H9 (cell line): Measurements from ENCODE around the gene COX6A1. TPM values are rescaled to one million over a fixed set of nuclear protein-coding genes. Genes with fewer than 3 reads are reported as not detected.

Experiments used
- DNase-seq: peaks from one replicate; pipeline ENCODE4 v3.0.0-alpha.2; 2017
- H2AFZ ChIP-seq: one replicate; pipeline ENCODE4 v1.6.1; 2013; ENCODE audit warnings: mild to moderate bottlenecking, low read length, control low read depth, moderate library complexity
- H2AK5ac ChIP-seq: 2 replicates; pipeline ENCODE4 v1.6.1; 2013; ENCODE audit warnings: low read length, control low read depth, mixed read lengths; ENCODE audit not compliant: insufficient read length
- H2BK120ac ChIP-seq: one replicate; pipeline ENCODE4 v1.6.1; 2013; ENCODE audit warnings: low read depth, mild to moderate bottlenecking, low read length, control low read depth, inconsistent platforms; ENCODE audit not compliant: poor library complexity, severe bottlenecking
- H2BK12ac ChIP-seq: 2 replicates; pipeline ENCODE4 v1.6.1; 2013; ENCODE audit warnings: low read length, control low read depth, mixed read lengths, low read depth; ENCODE audit not compliant: insufficient read length
- H2BK15ac ChIP-seq: 2 replicates; pipeline ENCODE4 v1.6.1; 2013; ENCODE audit warnings: low read depth, low read length, control low read depth
- H2BK20ac ChIP-seq: one replicate; pipeline ENCODE4 v1.6.1; 2013; ENCODE audit warnings: low read depth, mild to moderate bottlenecking, low read length, control low read depth, inconsistent platforms; ENCODE audit not compliant: poor library complexity, severe bottlenecking
- H2BK5ac ChIP-seq: 2 replicates; pipeline ENCODE4 v1.6.1; 2013; ENCODE audit warnings: low read length, control low read depth, mixed read lengths; ENCODE audit not compliant: insufficient read length
- H3K14ac ChIP-seq: 2 replicates; pipeline ENCODE4 v1.6.1; 2013; ENCODE audit warnings: low read length, control low read depth; ENCODE audit not compliant: insufficient read depth
- H3K18ac ChIP-seq: 2 replicates; pipeline ENCODE4 v1.6.1; 2013; ENCODE audit warnings: low read depth, mild to moderate bottlenecking, mixed read lengths, low read length, control low read depth; ENCODE audit not compliant: insufficient read length
- H3K23ac ChIP-seq: 2 replicates; pipeline ENCODE4 v1.6.1; 2013; ENCODE audit warnings: low read length, control low read depth, mixed read lengths, low read depth; ENCODE audit not compliant: insufficient read length
- H3K23me2 ChIP-seq: 2 replicates; pipeline ENCODE4 v1.6.1; 2013; ENCODE audit warnings: low read depth, mild to moderate bottlenecking, mixed read lengths, low read length, control low read depth; ENCODE audit not compliant: insufficient read length, poor library complexity, severe bottlenecking
- H3K27ac ChIP-seq: 2 replicates; pipeline ENCODE4 v1.5.1; 2013; ENCODE audit warnings: low read length, control low read depth, mixed read lengths, low read depth; ENCODE audit not compliant: insufficient read length
- H3K27me3 ChIP-seq: 2 replicates; pipeline ENCODE4 v1.6.1; 2013; ENCODE audit warnings: low read length, control low read depth, inconsistent platforms; ENCODE audit not compliant: insufficient read depth
- H3K4ac ChIP-seq: 2 replicates; pipeline ENCODE4 v1.6.1; 2013; ENCODE audit warnings: low read depth, mild to moderate bottlenecking, control low read depth, inconsistent platforms, low read length, moderate library complexity
- H3K4me1 ChIP-seq: 2 replicates; pipeline ENCODE4 v1.6.1; 2013; ENCODE audit warnings: low read length, control low read depth, inconsistent platforms; ENCODE audit not compliant: insufficient read depth
- H3K4me2 ChIP-seq: 2 replicates; pipeline ENCODE4 v1.6.1; 2013; ENCODE audit warnings: low read length, control low read depth, mixed read lengths; ENCODE audit not compliant: insufficient read length, insufficient read depth
- H3K56ac ChIP-seq: 2 replicates; pipeline ENCODE4 v1.6.1; 2013; ENCODE audit warnings: low read depth, mild to moderate bottlenecking, mixed read lengths, low read length, control low read depth; ENCODE audit not compliant: insufficient read length
- H3K79me1 ChIP-seq: 2 replicates; pipeline ENCODE4 v1.6.1; 2013; ENCODE audit warnings: low read depth, mild to moderate bottlenecking, moderate library complexity, low read length, control low read depth, inconsistent platforms; ENCODE audit not compliant: insufficient read depth, poor library complexity, severe bottlenecking
- H3K79me2 ChIP-seq: 2 replicates; pipeline ENCODE4 v1.6.1; 2013; ENCODE audit warnings: low read length, control low read depth, inconsistent platforms; ENCODE audit not compliant: insufficient read depth
- H3K9ac ChIP-seq: 2 replicates; pipeline ENCODE4 v1.6.1; 2013; ENCODE audit warnings: low read length, control low read depth, mixed read lengths; ENCODE audit not compliant: insufficient read length; ENCODE audit errors: extremely low read depth
- H3K9me3 ChIP-seq: one replicate; pipeline ENCODE4 v1.6.1; 2013; ENCODE audit warnings: low read depth, low read length, inconsistent platforms; ENCODE audit not compliant: control insufficient read depth
- H3T11ph ChIP-seq: one replicate; pipeline ENCODE4 v1.6.1; 2013; ENCODE audit warnings: mild to moderate bottlenecking, low read length, control low read depth, inconsistent platforms
- H4K20me1 ChIP-seq: one replicate; pipeline ENCODE4 v1.6.1; 2013; ENCODE audit not compliant: control insufficient read depth, insufficient read length, insufficient read depth
- H4K5ac ChIP-seq: 2 replicates; pipeline ENCODE4 v1.6.1; 2013; ENCODE audit warnings: low read depth, mild to moderate bottlenecking, mixed read lengths, low read length, control low read depth; ENCODE audit not compliant: insufficient read length
- H4K8ac ChIP-seq: replicated peaks from 2 replicates; pipeline ENCODE4 v1.6.1; 2013; ENCODE audit warnings: low read length, control low read depth, mixed read lengths, low read depth; ENCODE audit not compliant: insufficient read length
- H4K91ac ChIP-seq: 2 replicates; pipeline ENCODE4 v1.6.1; 2013; ENCODE audit warnings: low read depth, mild to moderate bottlenecking, moderate library complexity, mixed read lengths, low read length, control low read depth; ENCODE audit not compliant: insufficient read length
- H3K27ac Mint-ChIP-seq, 3 experiments: 2 replicates in 2 of 3; 3 replicates in 1 of 3; pipeline ENCODE4 v1.8.0; 2020 to 2021; ENCODE audit warnings: mixed read lengths in 3 of 3, mild to moderate bottlenecking in 1 of 3, moderate library complexity in 1 of 3
- H3K27me3 Mint-ChIP-seq: 2 replicates; pipeline ENCODE4 v1.8.0; 2021; ENCODE audit warnings: low read depth, mild to moderate bottlenecking, moderate library complexity, mixed read lengths
- H3K36me3 Mint-ChIP-seq, 3 experiments: 2 replicates in 2 of 3; 3 replicates in 1 of 3; pipeline ENCODE4 v1.8.0; 2020 to 2021; ENCODE audit warnings: low read depth in 3 of 3, mixed read lengths in 3 of 3; ENCODE audit not compliant: insufficient read depth in 1 of 3
- H3K4me1 Mint-ChIP-seq, 2 experiments: 2 replicates each; pipeline ENCODE4 v1.8.0; 2020; ENCODE audit warnings: mixed read lengths in 2 of 2
- H3K4me3 Mint-ChIP-seq, 2 experiments: 2 replicates in 1 of 2; 3 replicates in 1 of 2; pipeline ENCODE4 v1.8.0; 2020 to 2021; ENCODE audit warnings: mild to moderate bottlenecking in 2 of 2, mixed read lengths in 2 of 2, moderate library complexity in 1 of 2
- H3K9me3 Mint-ChIP-seq, 2 experiments: 2 replicates in 1 of 2; 3 replicates in 1 of 2; pipeline ENCODE4 v1.8.0; 2020; ENCODE audit warnings: mild to moderate bottlenecking in 2 of 2, mixed read lengths in 2 of 2, moderate library complexity in 1 of 2
- CTCF ChIP-seq: fragments of 200-600 bp; sonication (generic); conservative IDR thresholded peaks from 3 replicates; pipeline ENCODE4 v1.8.0; 2021; ENCODE audit warnings: antibody characterized with exemption, mild to moderate bottlenecking
- WGBS: extraction: QIAGEN DNeasy Blood & Tissue Kit; methylation state at CpG from one replicate; pipeline ENCODE4 v1.1.7; 2013; ENCODE audit warnings: missing lambda C conversion rate, low lambda C conversion rate, mixed read lengths; ENCODE audit not compliant: insufficient read length; ENCODE audit errors: extremely low coverage; 5-methylcytosine and 5-hydroxymethylcytosine counted together
- total RNA-seq: library from RNA; stranded (reverse); gene quantifications from 2 replicates; pipeline ENCODE4 v1.2.1, GENCODE V29; 2021

Gene COX6A1
- total RNA-seq, 1 experiment from 2014 or later = 415 TPM

- no peak overlapping the region for H2BK120ac ChIP-seq
- H2AFZ ChIP-seq = no peak overlapping the region
These were observed 34.0 kb upstream of the COX6A1 start for GRCh38 chr12:120403869-120404268.

More at GRCh38 chr12:120403869-120404268, 34.0 kb upstream of the COX6A1 start:
- H2BK5ac ChIP-seq = no peak overlapping the region
- H3K27ac ChIP-seq = no peak overlapping the region
- no peak overlapping the region for H3K56ac ChIP-seq
- H3K79me2 ChIP-seq = no peaks in the 10 kb centered on the region
- no peak overlapping the region for H3T11ph ChIP-seq
- H3K18ac ChIP-seq = no peak overlapping the region
- H2AK5ac ChIP-seq = no peak overlapping the region
- no peaks in the 10 kb centered on the region for H3K27me3 ChIP-seq
- no peak overlapping the region for H4K8ac ChIP-seq
- DNase-seq = no peak
- Mint-ChIP-seq H3K27me3 (peaks cover 2% of the 10 kb centered on the region), H3K4me1 (peaks cover 14 to 26% of the 10 kb centered on the region in 2 experiments), H3K9me3 (peaks cover 0 to 3% of the 10 kb centered on the region in 2 experiments; a peak in 1 of 5 replicates), H3K36me3 (peaks cover 0 to 2% (median 0%) of the 10 kb centered on the region in 3 experiments; a peak in 1 of 7 replicates), H3K27ac (no peak overlapping the region), H3K4me3 (no peak overlapping the region)
- no peaks in the 10 kb centered on the region for H3K23me2 ChIP-seq
- no peak overlapping the region for H3K4me2 ChIP-seq
- no peak overlapping the region for H4K5ac ChIP-seq
- no peaks in the 10 kb centered on the region for H4K20me1 ChIP-seq
- WGBS = no CpG with 5 or more reads among the region's 3 CpGs
- H3K79me1 ChIP-seq = no peaks in the 10 kb centered on the region
- H2BK15ac ChIP-seq = no peak overlapping the region
- H3K9ac ChIP-seq = no peak overlapping the region
- no peak overlapping the region for H2BK20ac ChIP-seq
- H3K23ac ChIP-seq = no peak overlapping the region
- H3K9me3 ChIP-seq = no peaks in the 10 kb centered on the region
- no peak overlapping the region for H3K14ac ChIP-seq
- H4K91ac ChIP-seq = no peak overlapping the region
- TF ChIP-seq CTCF = no peak
- H3K4me1 ChIP-seq = peaks cover 3% of the 10 kb centered on the region; the same call in 1 of the 2 replicates
- no peak overlapping the region for H2BK12ac ChIP-seq
- H3K4ac ChIP-seq = no peak overlapping the region
